H7 (cell line): ENCODE measurements around the gene MGP. TPM values are rescaled to one million over a fixed set of nuclear protein-coding genes. Genes with fewer than 3 reads are reported as not detected.

Source experiments
- DNase-seq: peaks from one replicate; pipeline ENCODE4 v3.0.0; 2012
- H3K27me3 ChIP-seq: 2 replicates; pipeline ENCODE4 v1.6.0; 2011; ENCODE audit warnings: mild to moderate bottlenecking, low read length; ENCODE audit not compliant: control insufficient read depth, insufficient read depth
- H3K36me3 ChIP-seq: replicated peaks from 2 replicates; pipeline ENCODE4 v1.5.1; 2011; ENCODE audit warnings: low read length; ENCODE audit not compliant: control insufficient read depth, insufficient read depth
- H3K4me3 ChIP-seq: 2 replicates; pipeline ENCODE4 v1.5.1; 2011; ENCODE audit warnings: low read depth, mild to moderate bottlenecking, control low read depth, low read length, moderate library complexity; ENCODE audit not compliant: insufficient read depth
- total RNA-seq: library from RNA; depleted of rRNA; stranded (reverse); fragments of >200 nt; shearing (Covaris generic); gene quantifications from 2 replicates; pipeline ENCODE4 v1.2.3, GENCODE V29; 2014

Gene MGP
- total RNA-seq, 1 experiment from 2014 or later, result not detected

GRCh38 chr12:14854586-14855183, 31.0 kb downstream of the MGP start:
- Histone ChIP-seq H3K27me3 (no peaks in the 10 kb centered on the region), H3K36me3 (no peaks in the 10 kb centered on the region), H3K4me3 (no peak overlapping the region)
- DNase-seq, result no peak

DNA sequence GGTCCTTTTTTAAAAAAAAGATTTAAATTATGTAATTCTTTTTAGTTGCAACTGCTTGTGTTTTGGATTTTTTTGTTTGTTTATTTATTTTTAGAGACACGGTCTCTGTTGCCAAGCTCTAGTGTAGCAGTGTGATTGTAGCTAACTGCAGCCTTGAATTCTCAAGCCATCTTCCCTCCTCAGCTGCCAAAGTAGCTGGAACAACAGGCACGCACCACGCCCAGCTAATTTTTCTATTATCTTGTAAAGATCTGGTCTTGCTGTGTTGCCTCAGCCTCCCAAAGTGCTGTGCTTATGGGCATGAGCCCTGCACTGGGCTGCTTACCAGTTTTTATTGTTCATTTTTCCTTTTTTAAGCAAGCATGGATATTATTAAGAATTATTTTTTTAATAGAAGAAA, 31.7 kb downstream of the MGP start:
- Histone ChIP-seq H3K36me3 (no peaks in the 10 kb centered on the region), H3K4me3 (no peak overlapping the region), H3K27me3 (no peaks in the 10 kb centered on the region)
- no peak for DNase-seq

GRCh38 chr12:14852880-14853279, 32.8 kb downstream of the MGP start:
- no peak for DNase-seq
- no peaks in the 10 kb centered on the region for H3K27me3 ChIP-seq
- no peak overlapping the region for H3K4me3 ChIP-seq
- no peaks in the 10 kb centered on the region for H3K36me3 ChIP-seq

GRCh38 chr12:14850929-14851663, 34.6 kb downstream of the MGP start:
- no peak for DNase-seq
- no peaks in the 10 kb centered on the region for H3K36me3 ChIP-seq
- no peaks in the 10 kb centered on the region for H3K27me3 ChIP-seq
- no peak overlapping the region for H3K4me3 ChIP-seq

DNA sequence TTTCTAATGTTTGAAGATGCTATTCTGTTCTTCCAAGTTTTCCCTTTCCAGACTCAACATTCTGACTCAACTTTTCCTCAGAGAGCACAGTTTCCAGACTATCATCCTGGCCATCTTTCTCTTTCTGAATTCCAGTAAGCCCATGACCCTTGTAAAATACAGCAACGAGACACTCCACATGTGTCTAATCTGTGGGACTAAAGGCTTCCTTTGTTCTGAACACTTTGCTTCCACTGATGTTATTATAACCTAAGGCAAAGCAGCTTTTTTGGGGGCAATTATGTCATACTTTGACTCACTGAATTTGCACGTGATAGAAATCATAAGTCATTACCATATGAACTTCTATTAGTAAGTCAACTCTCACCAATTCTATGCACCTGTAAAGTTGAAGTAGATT, 36.0 kb downstream of the MGP start:
- Histone ChIP-seq H3K27me3 (no peaks in the 10 kb centered on the region), H3K36me3 (no peaks in the 10 kb centered on the region), H3K4me3 (no peak overlapping the region)
- DNase-seq, result no peak

DNA sequence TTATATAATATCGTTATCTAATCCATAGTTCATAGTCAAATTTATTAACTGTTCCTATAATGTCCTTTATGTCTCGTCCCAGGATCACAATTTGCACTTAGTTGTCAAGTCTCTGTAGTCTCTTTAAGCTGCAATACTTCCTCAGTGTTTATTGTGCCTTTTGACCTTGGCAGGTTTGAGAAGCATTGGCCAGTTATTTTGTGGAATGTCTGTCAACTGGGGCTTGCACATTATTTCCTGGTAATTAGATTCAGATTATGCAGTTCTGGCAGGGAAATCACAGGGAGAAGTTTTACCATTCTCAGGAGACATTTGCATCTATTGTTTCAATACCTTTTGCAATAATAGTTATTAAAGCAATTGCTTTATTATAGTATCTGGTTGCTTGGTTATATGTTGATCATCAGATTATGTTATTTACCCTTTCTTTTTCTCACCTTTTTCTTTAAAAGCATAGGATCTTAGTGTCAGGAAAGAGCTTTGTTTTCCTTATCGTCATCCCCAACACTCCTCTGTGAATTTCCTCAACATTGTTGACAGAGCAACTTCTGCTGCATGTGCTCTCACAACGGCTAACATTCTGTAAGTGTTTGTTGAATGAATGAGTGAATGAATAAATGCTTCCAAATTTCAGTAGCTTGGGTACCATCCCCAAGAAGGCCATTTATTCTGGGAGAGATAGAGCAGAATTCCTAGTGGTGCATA, 38.6 kb downstream of the MGP start:
- DNase-seq, result no peak
- no peaks in the 10 kb centered on the region for H3K36me3 ChIP-seq

DNA sequence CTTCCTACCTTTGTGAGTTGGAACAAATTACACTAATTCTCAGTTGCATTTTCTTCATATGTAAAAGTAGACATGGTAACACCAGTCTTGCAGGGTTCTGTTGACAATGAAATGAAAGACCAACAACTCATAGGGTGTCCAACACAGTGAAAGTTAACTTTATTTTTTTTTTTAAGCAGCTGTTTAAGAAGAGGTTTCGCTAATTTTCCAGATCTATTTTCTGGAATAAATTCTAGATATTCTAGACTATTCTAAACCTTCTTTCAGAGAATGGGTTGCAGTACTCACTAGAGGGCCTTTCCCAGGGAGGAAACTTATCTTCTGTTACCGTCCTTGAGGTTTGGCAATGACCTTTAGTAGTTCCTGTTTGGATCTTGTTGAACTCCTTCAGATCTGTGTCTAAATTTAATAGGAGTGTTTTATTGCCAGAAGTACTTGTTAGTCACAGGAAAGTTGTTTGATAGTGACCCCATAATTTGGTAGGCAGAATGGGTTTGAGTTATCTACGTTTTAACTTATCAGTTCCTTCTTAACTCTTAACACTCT, 39.5 kb downstream of the MGP start:
- Histone ChIP-seq H3K4me3 (no peak overlapping the region), H3K27me3 (no peaks in the 10 kb centered on the region), H3K36me3 (no peaks in the 10 kb centered on the region)
- DNase-seq, result no peak

More for the DNA sequence above, 38.6 kb downstream of the MGP start:
- H3K27me3 ChIP-seq, result no peaks in the 10 kb centered on the region
- H3K4me3 ChIP-seq, result no peak overlapping the region

GRCh38 chr12:14845350-14845750, 40.3 kb downstream of the MGP start:
- Histone ChIP-seq H3K36me3 (no peaks in the 10 kb centered on the region), H3K27me3 (no peaks in the 10 kb centered on the region), H3K4me3 (no peak overlapping the region)
- DNase-seq, result peak; percentile 70

DNA sequence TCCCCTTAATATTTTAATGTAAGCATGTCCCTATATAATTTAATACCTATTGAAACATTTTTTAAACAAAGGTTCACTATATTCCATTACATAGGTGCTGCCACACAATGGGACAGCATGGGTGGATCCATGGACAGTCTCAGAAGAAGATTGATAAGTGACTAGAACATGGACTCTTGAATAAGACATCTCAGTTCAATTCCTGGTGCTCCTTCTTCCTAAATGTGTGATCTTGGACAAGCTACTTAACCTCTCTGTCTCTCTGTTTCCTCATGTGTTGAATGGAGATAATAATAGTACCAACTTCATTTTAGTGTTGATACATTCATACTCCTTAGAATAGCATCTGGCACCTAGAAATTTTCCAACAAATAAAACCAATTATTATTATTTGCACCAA, 41.3 kb downstream of the MGP start:
- no peak for DNase-seq
- Histone ChIP-seq H3K36me3 (no peaks in the 10 kb centered on the region), H3K27me3 (no peaks in the 10 kb centered on the region), H3K4me3 (no peak overlapping the region)

GRCh38 chr12:14843425-14843887, 42.2 kb downstream of the MGP start, which contains the start of gene ART4:
Gene ART4, minus strand, starts transcription at chr12:14843526. Its CDS starts 413 bp downstream, at chr12:14843113.
- no peaks in the 10 kb centered on the region for H3K27me3 ChIP-seq
- no peak for DNase-seq

DNA sequence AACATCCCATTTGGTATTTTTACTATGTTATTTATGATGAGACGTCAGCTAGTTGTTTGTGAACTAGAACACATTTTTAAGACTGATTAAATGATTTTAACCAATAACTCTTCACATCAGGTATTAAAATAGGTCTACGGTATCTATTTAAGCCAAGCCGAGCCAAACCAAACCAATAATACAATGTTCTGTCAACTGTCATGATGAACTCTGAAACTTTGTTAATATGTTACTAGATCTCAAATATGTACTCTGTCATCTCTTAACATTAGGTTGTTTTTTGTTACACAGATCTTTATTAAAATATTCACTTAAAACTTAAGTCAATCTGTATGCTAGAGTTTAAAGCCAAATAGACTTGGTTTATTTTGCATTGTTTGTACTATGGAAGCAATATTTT, 43.3 kb downstream of the MGP start:
- DNase-seq, result no peak
- no peak overlapping the region for H3K4me3 ChIP-seq
- no peaks in the 10 kb centered on the region for H3K36me3 ChIP-seq
- H3K27me3 ChIP-seq, result no peaks in the 10 kb centered on the region

More at GRCh38 chr12:14843425-14843887, 42.2 kb downstream of the MGP start, which contains the start of gene ART4:
- H3K36me3 ChIP-seq, result no peaks in the 10 kb centered on the region
- H3K4me3 ChIP-seq, result no peak within 1 kb of the TSS

- Histone ChIP-seq H3K27me3 (no peaks in the 10 kb centered on the region), H3K4me3 (no peak overlapping the region), H3K36me3 (no peaks in the 10 kb centered on the region)
- DNase-seq, result no peak
Measured at GRCh38 chr12:14841761-14842160, 43.9 kb downstream of the MGP start.

- Histone ChIP-seq H3K27me3 (no peaks in the 10 kb centered on the region), H3K4me3 (no peak overlapping the region), H3K36me3 (no peaks in the 10 kb centered on the region)
- no peak for DNase-seq
Measured at GRCh38 chr12:14840616-14841015, 45.0 kb downstream of the MGP start.

DNA sequence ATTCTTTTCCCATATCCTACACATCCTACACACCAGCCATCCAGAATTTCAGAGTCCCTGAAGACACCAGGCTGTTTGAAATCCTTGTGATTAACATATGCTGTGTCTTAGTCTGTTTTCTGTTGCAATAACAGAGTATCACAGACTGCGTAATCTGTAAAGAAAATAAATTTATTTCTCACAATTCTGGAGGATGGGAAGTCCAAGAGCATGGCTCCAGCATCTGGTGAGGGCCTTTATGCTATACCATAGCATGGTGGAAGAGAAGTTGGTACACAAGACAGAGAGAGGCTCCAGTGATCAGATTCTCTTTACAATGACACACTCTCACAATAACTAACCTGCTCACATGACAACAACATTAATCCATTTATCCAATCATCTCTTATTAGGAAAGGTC, 46.4 kb downstream of the MGP start:
- no peak for DNase-seq
- H3K36me3 ChIP-seq, result no peaks in the 10 kb centered on the region
- H3K27me3 ChIP-seq, result no peaks in the 10 kb centered on the region
- H3K4me3 ChIP-seq, result no peak overlapping the region
